ENCODE results near the gene SUN1.

DNA sequence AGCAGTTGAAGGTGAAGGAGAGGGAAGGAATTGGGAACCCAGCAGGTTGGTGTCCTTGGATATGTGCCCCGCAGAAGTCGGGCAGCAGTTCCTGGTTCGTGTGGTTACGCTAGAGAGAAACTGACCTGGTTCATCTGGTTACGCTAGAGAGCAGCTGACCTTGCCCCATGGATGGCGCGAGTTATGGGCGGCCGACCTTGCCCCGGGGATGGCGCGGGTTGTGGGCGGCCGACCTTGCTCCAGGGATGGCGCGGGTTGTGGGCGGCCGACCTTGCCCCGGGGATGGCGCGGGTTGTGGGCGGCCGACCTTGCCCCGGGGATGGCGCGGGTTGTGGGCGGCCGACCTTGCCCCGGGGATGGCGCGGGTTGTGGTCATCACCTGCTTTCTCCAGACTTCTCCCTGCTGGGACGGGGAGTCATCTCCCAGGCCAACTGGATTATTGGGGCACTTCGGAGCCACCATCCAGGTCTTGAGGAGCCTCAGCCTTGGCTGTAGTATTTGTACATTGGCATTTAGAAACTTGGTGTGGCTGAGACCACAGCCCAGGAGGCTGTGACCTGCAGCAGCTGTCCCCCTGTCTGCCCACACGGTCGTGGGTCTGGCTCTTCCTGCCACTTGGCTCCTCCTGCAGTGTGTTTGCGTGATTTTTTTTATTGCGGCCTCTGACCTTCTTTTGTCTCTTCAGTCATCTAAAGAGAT, 50.2 kb downstream of the SUN1 start:
- no peak for TF ChIP-seq POLR2A (IDR thresholded peaks at IDR 0.05)
- TF ChIP-seq, protein P1, sequence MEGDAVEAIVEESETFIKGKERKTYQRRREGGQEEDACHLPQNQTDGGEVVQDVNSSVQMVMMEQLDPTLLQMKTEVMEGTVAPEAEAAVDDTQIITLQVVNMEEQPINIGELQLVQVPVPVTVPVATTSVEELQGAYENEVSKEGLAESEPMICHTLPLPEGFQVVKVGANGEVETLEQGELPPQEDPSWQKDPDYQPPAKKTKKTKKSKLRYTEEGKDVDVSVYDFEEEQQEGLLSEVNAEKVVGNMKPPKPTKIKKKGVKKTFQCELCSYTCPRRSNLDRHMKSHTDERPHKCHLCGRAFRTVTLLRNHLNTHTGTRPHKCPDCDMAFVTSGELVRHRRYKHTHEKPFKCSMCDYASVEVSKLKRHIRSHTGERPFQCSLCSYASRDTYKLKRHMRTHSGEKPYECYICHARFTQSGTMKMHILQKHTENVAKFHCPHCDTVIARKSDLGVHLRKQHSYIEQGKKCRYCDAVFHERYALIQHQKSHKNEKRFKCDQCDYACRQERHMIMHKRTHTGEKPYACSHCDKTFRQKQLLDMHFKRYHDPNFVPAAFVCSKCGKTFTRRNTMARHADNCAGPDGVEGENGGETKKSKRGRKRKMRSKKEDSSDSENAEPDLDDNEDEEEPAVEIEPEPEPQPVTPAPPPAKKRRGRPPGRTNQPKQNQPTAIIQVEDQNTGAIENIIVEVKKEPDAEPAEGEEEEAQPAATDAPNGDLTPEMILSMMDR (IDR thresholded peaks at IDR 0.05): no peak

Data from suprapubic skin (tissue), 3 donors.